Left renal pelvis (tissue), 4 donors: ENCODE measurements around the gene THOC3. TPM values are rescaled to one million over a fixed set of nuclear protein-coding genes. Genes with fewer than 3 reads are reported as not detected.
"Not testable (repeated sequence)": the region's sequence is repeated elsewhere in the genome, so short reads cannot be mapped to it uniquely, and the experiment has no call there.

ENCODE experiments used
- DNase-seq, 4 donors: peaks; one replicate each; pipeline ENCODE4 v3.0.0-alpha.2; 2013; ENCODE audit warnings: low read depth in 4 of 4, low spot score in 3 of 4
- polyA plus RNA-seq, 4 donors: library from polyadenylated mRNA; unstranded; fragments of 120-200 nt; gene quantifications; one replicate each; pipeline ENCODE4 v1.2.1, GENCODE V29; 2013; ENCODE audit not compliant: insufficient read length in 4 of 4

The THOC3 gene
- polyA plus RNA-seq: 10 to 100 TPM; 53.0 to 65.2 (median 60.0) TPM

- DNase-seq: peak; percentile 42 to 67 (median 57)
These were observed at the start of gene THOC3 for GRCh38 chr5:175967471-175968372. TSS of gene THOC3 (minus strand) at chr5:175968315. CDS start at chr5:175968208, 107 bp downstream.

GRCh38 chr5:176017324-176017723 is 49.2 kb upstream of the THOC3 start:
- DNase-seq: not testable (repeated sequence)

- DNase-seq: not testable (repeated sequence)
These were observed 46.2 kb upstream of the THOC3 start for GRCh38 chr5:176014360-176014759.

GRCh38 chr5:176011088-176011487 is 43.0 kb upstream of the THOC3 start:
- not testable (repeated sequence) for DNase-seq

- not testable (repeated sequence) for DNase-seq
These were observed 42.1 kb upstream of the THOC3 start for GRCh38 chr5:176010202-176010601.

GRCh38 chr5:176007220-176007619 is 39.1 kb upstream of the THOC3 start:
- DNase-seq: not testable (repeated sequence)

GRCh38 chr5:176006819-176007218 is 38.7 kb upstream of the THOC3 start:
- DNase-seq: not testable (repeated sequence)

- not testable (repeated sequence) for DNase-seq
These were observed 29.9 kb upstream of the THOC3 start for GRCh38 chr5:175997979-175998378.

- DNase-seq: not testable (repeated sequence)
These were observed 29.4 kb upstream of the THOC3 start for GRCh38 chr5:175997495-175997894.

GRCh38 chr5:175996791-175997190 is 28.7 kb upstream of the THOC3 start:
- not testable (repeated sequence) for DNase-seq

GRCh38 chr5:175995506-175995905 is 27.4 kb upstream of the THOC3 start:
- not testable (repeated sequence) for DNase-seq

GRCh38 chr5:175979371-175979995 is 11.4 kb upstream of the THOC3 start:
- not testable (repeated sequence) for DNase-seq

- not testable (repeated sequence) for DNase-seq
These were observed 266 bp upstream of the THOC3 start for GRCh38 chr5:175968381-175968780.

GRCh38 chr5:175962329-175962728 is 5.8 kb downstream of the THOC3 start:
- DNase-seq: not testable (repeated sequence)

- DNase-seq: not testable (repeated sequence)
These were observed 7.9 kb downstream of the THOC3 start for GRCh38 chr5:175960228-175960627.

GRCh38 chr5:175958515-175958914 is 9.6 kb downstream of the THOC3 start:
- DNase-seq: not testable (repeated sequence)

- DNase-seq: not testable (repeated sequence)
These were observed 14.0 kb downstream of the THOC3 start for GRCh38 chr5:175954107-175954506.

GRCh38 chr5:175952810-175953209 is 15.3 kb downstream of the THOC3 start:
- not testable (repeated sequence) for DNase-seq

GRCh38 chr5:175951339-175951969 is 16.7 kb downstream of the THOC3 start:
- not testable (repeated sequence) for DNase-seq

- DNase-seq: not testable (repeated sequence)
These were observed 19.6 kb downstream of the THOC3 start for GRCh38 chr5:175948329-175949108.
